GM21381 (cell line): ENCODE results near the gene KCNQ5.
"Not testable (repeated sequence)": the region's sequence is repeated elsewhere in the genome, so short reads cannot be mapped to it uniquely, and the experiment has no call there.

ENCODE experiments used
- ATAC-seq: cut with Tn5 transposase; IDR thresholded peaks from one replicate; pipeline ENCODE4 v1.9.1; 2021; ENCODE audit warnings: mild to moderate bottlenecking, moderate library complexity; ENCODE audit not compliant: unreplicated experiment

Gene KCNQ5

GRCh38 chr6:72621291-72622093 is at the start of gene KCNQ5:
TSS of gene KCNQ5 (plus strand) at chr6:72622064.
- ATAC-seq, result no peak

GRCh38 chr6:72579865-72580264 is 42.0 kb upstream of the KCNQ5 start:
- ATAC-seq, result peak; percentile 82

DNA sequence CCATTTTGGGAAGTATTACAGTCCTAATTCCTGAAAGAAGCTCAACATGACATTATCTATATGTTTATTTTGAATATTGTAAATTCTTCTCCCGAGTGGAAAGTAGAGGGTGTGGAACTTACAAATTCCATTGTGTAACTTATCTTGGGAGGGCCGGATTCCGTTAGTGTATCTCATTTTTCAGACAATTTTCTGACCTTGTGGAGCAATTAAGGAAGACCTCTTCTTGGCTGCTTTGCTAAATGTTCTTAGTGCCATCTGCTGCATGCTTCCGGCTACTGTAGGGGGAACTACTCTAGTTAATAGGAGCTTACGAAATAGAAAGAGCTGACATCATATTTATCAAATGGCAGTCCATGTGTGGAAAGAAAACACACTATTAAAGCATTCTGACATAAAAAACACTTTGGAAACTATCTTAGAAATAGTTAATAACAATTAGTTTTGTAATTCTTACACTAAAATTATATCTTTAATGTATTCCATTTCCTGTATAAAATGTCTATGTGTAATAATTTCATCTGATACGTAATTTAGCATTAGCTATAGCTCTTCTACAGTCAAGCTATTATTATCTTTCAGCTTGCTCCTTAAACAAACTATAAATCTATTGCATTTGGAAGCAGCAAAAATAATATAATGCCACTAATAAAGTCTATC is 41.5 kb upstream of the KCNQ5 start:
- ATAC-seq, result peak; percentile 62

GRCh38 chr6:72580950-72581349 is 40.9 kb upstream of the KCNQ5 start:
- ATAC-seq, result not testable (repeated sequence)

DNA sequence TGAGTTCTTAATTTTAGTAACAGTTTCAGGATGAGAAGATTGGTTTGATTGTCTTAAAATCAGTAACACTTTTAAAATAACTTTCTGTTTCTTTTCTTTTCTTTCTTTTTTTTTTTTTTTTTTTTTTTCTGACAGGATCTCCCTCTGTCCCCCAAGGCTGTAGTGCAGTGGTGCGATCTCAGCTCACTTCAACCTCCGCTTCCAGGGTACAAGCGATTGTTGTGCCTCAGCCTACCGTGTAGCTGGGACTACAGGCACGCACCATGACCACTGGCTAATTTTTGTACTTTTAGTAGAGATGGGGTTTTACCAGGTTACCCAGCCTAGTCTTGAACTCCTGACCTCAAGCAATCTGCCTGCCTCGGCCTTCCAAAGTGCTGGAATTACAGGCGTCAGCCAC is 33.7 kb upstream of the KCNQ5 start:
- ATAC-seq, result no peak

DNA sequence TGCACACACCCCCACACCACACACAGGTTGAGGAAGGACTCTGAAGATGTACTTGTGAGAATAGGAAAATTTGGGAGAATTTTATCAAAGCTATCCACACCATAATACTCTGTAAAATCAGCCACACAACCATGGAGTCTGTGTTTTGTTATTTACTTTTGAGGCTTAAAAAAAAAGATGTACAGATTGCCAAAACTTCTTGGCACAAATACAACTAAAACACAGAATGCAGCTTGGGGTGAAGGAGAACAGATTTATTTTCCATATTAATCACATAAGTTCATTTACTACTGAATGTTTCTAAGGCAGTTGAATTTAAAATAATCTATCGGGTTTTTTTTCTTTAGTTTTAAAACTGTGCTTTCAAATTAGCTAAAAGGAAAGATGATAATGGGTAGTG is 32.8 kb upstream of the KCNQ5 start:
- ATAC-seq, result no peak

GRCh38 chr6:72595812-72596211 is 26.1 kb upstream of the KCNQ5 start:
- ATAC-seq, result no peak

GRCh38 chr6:72616406-72617015 is 5.4 kb upstream of the KCNQ5 start:
- no peak for ATAC-seq

GRCh38 chr6:72617721-72618120 is 4.1 kb upstream of the KCNQ5 start:
- ATAC-seq, result no peak

- peak; percentile 55 for ATAC-seq
These were observed 1.8 kb upstream of the KCNQ5 start for GRCh38 chr6:72619883-72620696.

- no peak for ATAC-seq
These were observed 983 bp upstream of the KCNQ5 start for GRCh38 chr6:72620871-72621290.

- peak; percentile 30 for ATAC-seq
These were observed 453 bp downstream of the KCNQ5 start for GRCh38 chr6:72622094-72622940.

DNA sequence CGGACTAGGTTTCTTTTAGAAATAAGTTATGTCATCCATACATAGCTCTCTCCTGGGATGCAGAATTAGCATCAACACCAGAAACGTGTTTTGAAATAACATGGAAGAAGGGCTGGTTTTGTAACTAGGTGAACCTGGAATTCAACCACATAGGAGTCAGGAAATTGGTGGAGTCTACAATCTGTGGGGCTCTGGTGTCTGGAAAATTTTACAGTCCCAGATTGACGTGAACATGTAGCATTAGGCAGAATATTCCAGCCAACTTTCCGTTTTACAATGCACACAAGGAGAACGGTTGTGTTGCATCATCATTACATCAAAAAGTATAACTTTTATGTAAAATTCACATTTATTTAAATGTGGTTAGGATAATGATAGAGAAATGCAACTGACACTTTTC is 1.9 kb downstream of the KCNQ5 start:
- no peak for ATAC-seq

GRCh38 chr6:72624557-72625160 is 2.8 kb downstream of the KCNQ5 start:
- no peak for ATAC-seq

DNA sequence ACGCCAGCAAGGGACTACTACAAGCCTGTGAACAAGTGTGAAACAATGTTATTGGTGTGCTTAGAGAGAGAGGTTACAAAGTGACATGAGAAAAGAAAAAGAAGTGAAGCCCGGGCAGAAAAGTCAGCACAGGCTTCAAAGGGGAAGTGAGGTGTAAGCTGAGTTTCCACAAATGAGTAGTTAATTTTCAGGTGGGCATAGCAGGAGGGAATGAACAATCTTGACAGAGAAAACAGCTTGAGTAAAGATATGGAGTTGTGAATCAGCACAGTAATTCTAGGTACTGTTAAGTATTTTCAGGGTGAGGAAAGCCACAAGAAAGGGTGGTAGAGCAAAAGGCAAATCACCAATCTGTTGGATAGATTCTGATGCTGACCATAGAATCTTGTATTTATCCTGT is 4.3 kb downstream of the KCNQ5 start:
- peak; percentile 45 for ATAC-seq

GRCh38 chr6:72627539-72627938 is 5.7 kb downstream of the KCNQ5 start:
- ATAC-seq, result no peak

- no peak for ATAC-seq
These were observed 9.6 kb downstream of the KCNQ5 start for GRCh38 chr6:72631480-72631879.

- no peak for ATAC-seq
These were observed 13.8 kb downstream of the KCNQ5 start for GRCh38 chr6:72635636-72636035.

DNA sequence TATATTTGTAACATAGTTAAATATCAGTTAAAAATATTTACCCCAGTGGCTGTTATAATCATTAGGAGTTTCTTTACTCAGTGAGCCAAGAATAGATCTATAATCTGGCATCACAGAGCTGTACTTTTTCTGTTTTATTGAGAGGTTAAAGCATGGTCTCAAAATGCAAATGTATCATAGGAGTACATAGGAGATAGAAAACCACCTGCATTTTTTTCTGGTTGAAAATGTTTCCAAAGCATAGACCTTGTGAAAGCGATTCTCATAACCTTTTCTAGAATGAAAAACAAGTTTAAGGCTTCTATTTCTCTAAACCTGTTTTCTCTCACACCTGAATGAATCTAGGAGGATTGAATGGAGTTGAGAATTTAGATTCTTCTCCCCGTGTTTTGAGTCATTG is 14.4 kb downstream of the KCNQ5 start:
- peak; percentile 94 for ATAC-seq

- no peak for ATAC-seq
These were observed 14.9 kb downstream of the KCNQ5 start for GRCh38 chr6:72636786-72637185.
